GM19455 (cell line): Measurements from ENCODE around the gene CNGA3.
A peak's percentile ranks its signal among the peaks of the same experiment; 100 is the strongest.

ENCODE experiments used
- ATAC-seq: cut with Tn5 transposase; IDR thresholded peaks from one replicate; pipeline ENCODE4 v1.9.1; 2021; ENCODE audit not compliant: unreplicated experiment

The CNGA3 gene

GRCh38 chr2:98376301-98376910 lies 30.1 kb downstream of the CNGA3 start:
- no peak for ATAC-seq

GRCh38 chr2:98376996-98377395 lies 30.7 kb downstream of the CNGA3 start:
- ATAC-seq, result no peak

DNA sequence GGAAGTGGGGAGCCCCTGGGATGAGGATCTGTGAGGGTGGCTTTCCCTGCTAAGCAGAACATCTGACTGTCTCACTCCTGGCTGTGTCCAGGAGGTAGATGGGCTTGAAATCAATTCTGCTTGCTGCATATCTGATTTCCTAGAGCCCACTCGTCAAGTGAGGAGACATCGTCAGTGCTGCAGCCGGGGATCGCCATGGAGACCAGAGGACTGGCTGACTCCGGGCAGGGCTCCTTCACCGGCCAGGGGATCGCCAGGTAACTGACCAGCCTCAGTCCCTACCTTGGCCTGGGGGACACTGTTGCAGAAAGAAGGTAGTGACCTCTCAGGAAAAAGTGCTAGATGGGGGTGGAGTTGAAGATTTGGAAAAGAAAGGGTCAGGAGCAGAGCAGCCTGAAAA lies 31.3 kb downstream of the CNGA3 start:
- ATAC-seq, result no peak

DNA sequence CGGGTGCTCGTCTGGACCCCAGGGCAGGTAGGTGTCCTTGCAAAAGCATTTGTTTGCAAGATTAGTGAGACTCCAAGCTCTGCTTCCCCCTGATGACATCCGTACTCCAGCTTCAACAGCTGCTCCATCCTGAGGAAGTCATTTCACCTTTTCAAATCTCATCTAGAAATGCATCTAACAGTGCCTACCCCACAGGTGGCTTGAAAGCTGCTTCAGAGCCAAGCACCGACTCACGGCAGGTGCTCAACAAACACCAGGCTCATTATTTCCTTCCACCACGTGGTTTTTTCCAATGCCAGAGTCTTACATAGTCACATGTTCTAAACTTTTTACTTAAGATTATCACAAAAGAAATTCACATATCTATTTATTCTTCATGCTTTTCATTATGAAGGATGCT lies 31.9 kb downstream of the CNGA3 start:
- ATAC-seq, result no peak

- ATAC-seq, result no peak
Observed at GRCh38 chr2:98378901-98379300, 32.6 kb downstream of the CNGA3 start.

GRCh38 chr2:98379311-98380202 lies 33.3 kb downstream of the CNGA3 start:
- no peak for ATAC-seq

- ATAC-seq, result no peak
Observed at GRCh38 chr2:98380203-98380535, 33.9 kb downstream of the CNGA3 start.

- no peak for ATAC-seq
Observed at GRCh38 chr2:98381494-98381893, 35.2 kb downstream of the CNGA3 start.

DNA sequence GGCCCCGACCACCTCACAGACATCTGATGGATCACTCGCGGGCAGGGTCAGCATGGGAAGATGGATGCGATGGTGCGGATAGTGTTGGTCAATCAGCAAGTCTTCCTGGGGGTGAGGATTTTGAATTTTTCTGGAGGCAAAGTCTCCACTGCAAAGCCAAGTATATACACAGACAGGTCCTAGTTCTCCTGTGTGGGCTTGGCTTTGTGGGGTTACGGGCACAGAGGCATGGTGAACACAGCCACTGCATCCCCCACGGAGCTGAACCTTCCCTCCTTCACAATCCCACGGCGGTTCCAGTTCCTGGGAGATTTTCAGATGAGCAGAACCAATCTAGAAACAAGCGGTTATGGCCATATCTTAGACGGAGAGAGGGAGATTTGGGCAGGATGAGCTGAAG lies 35.8 kb downstream of the CNGA3 start:
- ATAC-seq, result no peak

DNA sequence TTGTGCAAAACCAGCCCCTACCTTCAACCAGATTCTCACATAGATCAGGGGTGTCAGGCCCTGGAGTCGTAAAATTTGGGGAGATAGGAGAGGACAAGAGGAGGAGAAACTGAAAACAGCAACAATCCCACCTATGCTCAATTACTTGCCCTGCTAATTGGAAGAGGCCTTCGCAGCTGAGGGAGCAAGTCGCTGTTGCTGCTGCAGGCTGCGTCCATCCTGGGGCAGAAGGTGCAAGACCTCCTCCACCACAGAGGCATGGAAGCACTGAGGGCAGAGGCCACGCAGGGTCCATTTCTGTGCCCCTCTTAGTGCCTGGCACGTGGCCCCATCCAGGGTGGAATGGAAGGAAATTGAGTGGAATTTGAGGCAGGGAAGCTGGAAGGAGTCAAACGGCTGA lies 36.5 kb downstream of the CNGA3 start:
- no peak for ATAC-seq

GRCh38 chr2:98383166-98383565 lies 36.9 kb downstream of the CNGA3 start:
- no peak for ATAC-seq

DNA sequence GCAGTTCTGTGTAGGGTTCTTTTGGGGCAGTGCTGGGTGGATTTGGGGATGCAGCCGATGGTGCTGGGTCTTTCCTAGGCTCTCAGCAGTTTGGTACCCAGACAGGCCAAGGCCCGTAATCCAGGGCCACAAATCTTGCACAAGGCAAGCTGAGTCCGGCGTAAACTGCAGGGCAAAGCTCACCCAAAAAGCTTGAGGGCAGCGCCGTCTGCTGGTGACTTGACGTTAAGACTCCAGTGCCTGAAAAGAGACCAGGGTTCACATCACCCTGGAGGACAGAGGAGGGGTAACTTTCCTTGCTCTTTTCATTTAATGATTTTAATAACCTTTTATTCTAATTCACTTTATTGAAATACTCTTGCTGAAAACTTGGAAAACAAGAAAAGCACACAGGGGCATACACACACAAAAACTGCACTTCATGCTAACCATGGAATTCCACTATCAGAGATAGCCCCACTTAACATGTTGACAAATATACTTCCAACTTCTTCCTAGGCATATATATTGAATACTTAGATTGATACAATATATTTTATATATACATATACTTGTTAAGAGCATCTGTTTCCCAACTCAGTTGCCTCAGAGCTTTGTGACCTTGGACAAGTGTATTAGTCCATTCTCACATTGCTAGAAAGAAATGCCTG lies 38.9 kb downstream of the CNGA3 start:
- ATAC-seq, result peak; percentile 61

DNA sequence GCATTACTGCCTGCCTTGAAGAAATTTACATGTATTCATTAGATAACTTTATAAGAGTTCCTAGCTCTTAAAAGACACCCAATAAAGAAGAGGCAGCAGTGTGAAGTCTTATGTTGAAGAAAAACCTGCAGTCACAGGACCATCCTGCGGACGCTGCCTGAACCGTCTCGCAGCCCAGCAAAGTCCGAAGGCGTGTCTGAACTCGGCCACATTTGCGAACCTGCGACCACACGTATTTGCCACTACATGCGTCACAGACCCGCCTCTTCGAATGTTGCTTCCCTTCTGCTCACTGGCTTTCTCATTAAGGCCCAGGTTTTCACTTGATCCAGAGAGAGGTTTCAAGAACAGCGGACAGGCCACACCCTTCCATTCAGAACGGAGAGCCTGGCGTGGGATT lies 41.2 kb downstream of the CNGA3 start:
- ATAC-seq, result no peak

DNA sequence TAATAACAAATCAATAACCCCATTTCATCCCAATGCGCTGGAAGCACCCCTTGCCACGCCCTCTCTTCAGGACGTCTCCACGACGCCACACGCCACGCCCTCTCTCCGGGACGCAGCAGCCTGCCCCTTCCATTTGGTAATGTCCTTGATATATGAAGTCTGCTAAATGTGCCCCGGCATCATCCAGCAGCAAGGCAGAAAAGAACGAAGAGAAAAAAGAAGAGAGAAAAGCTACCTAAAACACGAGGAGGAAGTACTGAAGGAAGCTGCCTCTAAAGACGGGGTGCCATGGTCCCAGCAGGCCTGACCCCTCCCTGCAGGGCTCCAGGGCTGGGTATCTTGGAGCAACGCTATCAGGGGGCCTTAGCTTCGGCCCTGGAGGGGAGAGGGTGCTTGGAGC lies 41.8 kb downstream of the CNGA3 start:
- no peak for ATAC-seq

- no peak for ATAC-seq
Observed at GRCh38 chr2:98388601-98389250, 42.5 kb downstream of the CNGA3 start.

GRCh38 chr2:98389251-98389605 lies 43.0 kb downstream of the CNGA3 start:
- no peak for ATAC-seq

- no peak for ATAC-seq
Observed at GRCh38 chr2:98390571-98391476, 44.6 kb downstream of the CNGA3 start.

DNA sequence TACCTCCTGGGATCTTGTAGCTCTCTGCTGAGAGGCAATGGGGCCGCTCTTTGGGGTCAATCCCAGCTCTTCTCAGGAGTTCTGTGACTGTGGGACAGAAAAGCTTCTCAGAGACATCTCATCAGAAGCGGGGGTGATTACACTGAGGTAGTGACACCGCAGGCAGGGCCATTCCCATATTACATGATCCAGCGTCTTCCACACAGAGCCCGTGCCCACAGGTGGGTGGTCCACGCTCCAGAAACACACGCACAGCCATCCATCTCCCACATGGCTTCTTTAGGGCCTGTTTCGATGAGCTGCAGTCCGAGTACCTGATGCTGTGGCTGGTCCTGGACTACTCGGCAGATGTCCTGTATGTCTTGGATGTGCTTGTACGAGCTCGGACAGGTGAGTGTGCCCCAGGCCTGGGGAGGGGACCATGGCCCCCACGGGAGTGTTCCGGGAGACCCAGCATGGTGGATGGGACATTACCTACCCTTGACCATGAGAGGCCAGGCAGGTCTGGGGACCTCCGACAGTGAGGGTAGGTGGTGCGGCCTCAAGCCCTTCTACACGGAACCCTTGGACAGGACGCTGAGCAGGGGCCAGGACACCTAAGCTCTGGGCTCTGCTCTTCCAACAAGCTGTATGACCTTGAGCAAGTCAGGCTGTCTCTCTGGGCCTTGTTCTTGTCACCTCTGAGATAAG lies 45.5 kb downstream of the CNGA3 start:
- no peak for ATAC-seq

DNA sequence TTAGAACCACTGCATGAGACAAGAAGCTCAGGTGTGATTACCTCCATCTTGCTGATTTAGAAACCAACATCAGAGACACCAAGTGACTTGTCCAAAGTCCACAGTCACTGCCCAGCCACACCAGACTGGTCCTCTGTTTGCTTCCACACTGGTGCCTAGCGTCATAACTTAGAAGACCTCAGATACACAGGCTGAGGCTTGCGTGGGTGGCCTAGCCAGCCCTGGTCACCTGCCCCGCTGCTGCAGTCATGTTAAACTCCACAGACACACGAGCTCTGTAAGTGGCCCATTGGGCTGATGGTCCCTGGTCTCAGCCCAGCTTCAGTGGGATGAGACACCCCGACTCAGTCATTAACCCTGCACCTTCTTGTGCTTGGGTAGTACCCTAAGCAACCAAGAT lies 47.1 kb downstream of the CNGA3 start:
- ATAC-seq, result no peak

GRCh38 chr2:98394595-98395153 lies 48.4 kb downstream of the CNGA3 start:
- ATAC-seq, result no peak
